OCI-LY1 (cell line): ENCODE data around the gene FZD1.

Experiments
- H2AFZ ChIP-seq: fragments of 200-600 bp; sonication (generic), shearing (Covaris generic); 2 replicates; pipeline ENCODE4 v1.6.0; 2014; ENCODE audit warnings: antibody characterized with exemption, mild to moderate bottlenecking, low read length
- H3F3A ChIP-seq: fragments of 200-600 bp; sonication (generic), shearing (Covaris generic); 2 replicates; pipeline ENCODE4 v1.6.0; 2014; ENCODE audit warnings: mild to moderate bottlenecking, antibody characterized with exemption, low read length, moderate library complexity; ENCODE audit not compliant: insufficient read depth
- H3K27ac ChIP-seq: fragments of 200-600 bp; sonication (generic); 2 replicates; pipeline ENCODE4 v1.5.1; 2014; ENCODE audit warnings: low read length, mixed run types, mild to moderate bottlenecking, low read depth; ENCODE audit not compliant: poor library complexity, severe bottlenecking
- H3K27me3 ChIP-seq: fragments of 200-600 bp; sonication (generic); 2 replicates; pipeline ENCODE4 v1.6.0; 2014; ENCODE audit warnings: antibody characterized with exemption, mild to moderate bottlenecking, low read length, moderate library complexity; ENCODE audit not compliant: insufficient read depth
- H3K36me3 ChIP-seq: fragments of 200-600 bp; sonication (generic); 2 replicates; pipeline ENCODE4 v1.6.1; 2014; ENCODE audit warnings: mild to moderate bottlenecking, antibody characterized with exemption, low read length, moderate library complexity, mixed read lengths; ENCODE audit not compliant: insufficient read depth
- H3K4me1 ChIP-seq: fragments of 200-600 bp; sonication (generic); 2 replicates; pipeline ENCODE4 v1.5.1; 2014; ENCODE audit warnings: mild to moderate bottlenecking, low read length, moderate library complexity; ENCODE audit not compliant: insufficient read depth, severe bottlenecking
- H3K4me2 ChIP-seq: fragments of 200-600 bp; sonication (generic), shearing (Covaris generic); 2 replicates; pipeline ENCODE4 v1.6.1; 2014; ENCODE audit warnings: low read length
- H3K4me3 ChIP-seq: fragments of 200-600 bp; sonication (generic); 2 replicates; pipeline ENCODE4 v1.5.1; 2014; ENCODE audit warnings: low read length, low read depth, mild to moderate bottlenecking, mixed read lengths; ENCODE audit not compliant: poor library complexity, severe bottlenecking
- H3K79me2 ChIP-seq: fragments of 200-600 bp; shearing (Covaris generic); 2 replicates; pipeline ENCODE4 v1.6.1; 2016; ENCODE audit warnings: mixed run types, low read length, mixed read lengths; ENCODE audit not compliant: insufficient read depth
- H3K9ac ChIP-seq: fragments of 200-600 bp; sonication (generic), shearing (Covaris generic); 2 replicates; pipeline ENCODE4 v1.6.1; 2014; ENCODE audit warnings: mild to moderate bottlenecking, low read length, mixed read lengths
- H3K9me2 ChIP-seq: fragments of 200-600 bp; sonication (generic), shearing (Covaris generic); 2 replicates; pipeline ENCODE4 v1.6.1; 2014; ENCODE audit warnings: low read depth, mild to moderate bottlenecking, low read length, mixed read lengths
- H3K9me3 ChIP-seq: fragments of 200-600 bp; shearing (Covaris generic); 2 replicates; pipeline ENCODE4 v1.6.1; 2014; ENCODE audit warnings: low read length, mixed read lengths
- H4K20me1 ChIP-seq: fragments of 200-600 bp; sonication (generic), shearing (Covaris generic); 2 replicates; pipeline ENCODE4 v1.6.0; 2016; ENCODE audit warnings: mild to moderate bottlenecking, low read length; ENCODE audit not compliant: insufficient read depth
- CTCF ChIP-seq: fragments of 200-600 bp; sonication (generic), shearing (Covaris generic); IDR thresholded peaks from 2 replicates; pipeline ENCODE4 v1.5.1; 2017; ENCODE audit warnings: mild to moderate bottlenecking, antibody characterized with exemption, low read length, moderate library complexity, mixed read lengths
- EZH2 ChIP-seq: fragments of 200-600 bp; sonication (generic), shearing (Covaris generic); IDR thresholded peaks from 2 replicates; pipeline ENCODE4 v1.8.0; 2017; ENCODE audit warnings: borderline replicate concordance, mixed run types, mild to moderate bottlenecking, antibody characterized with exemption, low read length, moderate library complexity, mixed read lengths

Gene FZD1

DNA sequence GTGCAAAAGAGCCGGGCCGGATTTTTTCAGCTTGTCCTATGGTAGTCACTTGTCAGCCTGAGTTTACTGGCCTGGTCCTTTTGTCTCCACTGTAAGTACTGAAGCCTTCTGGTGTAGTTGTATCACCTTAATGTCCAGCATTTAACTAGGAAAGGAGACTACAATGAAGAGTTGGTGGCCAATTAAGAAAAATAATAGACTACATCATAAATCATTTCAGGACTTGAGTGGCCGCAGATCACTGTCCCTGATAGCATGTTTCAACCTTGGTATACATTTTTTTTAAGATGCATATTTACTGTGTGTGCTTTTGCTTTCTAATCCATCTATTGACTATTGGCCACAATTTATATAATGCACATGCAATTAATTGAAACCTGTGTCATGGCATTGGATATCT is 6.1 kb downstream of the FZD1 start:
- Histone ChIP-seq H3K4me2 (no peak overlapping the region), H3K9me2 (no peaks in the 10 kb centered on the region), H3K4me3 (no peak overlapping the region), H3K9ac (no peak overlapping the region), H3K79me2 (no peaks in the 10 kb centered on the region), H2AFZ (no peak overlapping the region), H3K27ac (no peak overlapping the region), H3K9me3 (no peaks in the 10 kb centered on the region), H3K4me1 (peaks cover 4% of the 10 kb centered on the region), H3K27me3 (no peaks in the 10 kb centered on the region), H3K36me3 (no peaks in the 10 kb centered on the region), H3F3A (no peaks in the 10 kb centered on the region), H4K20me1 (no peaks in the 10 kb centered on the region)
- no peak for TF ChIP-seq EZH2
- no peak for TF ChIP-seq CTCF

GRCh38 chr7:91276909-91277308 is 12.7 kb downstream of the FZD1 start:
- Histone ChIP-seq H3K9me3 (no peaks in the 10 kb centered on the region), H3K9ac (no peak overlapping the region), H3K36me3 (no peaks in the 10 kb centered on the region), H4K20me1 (no peaks in the 10 kb centered on the region), H3K9me2 (no peaks in the 10 kb centered on the region), H3K27me3 (no peaks in the 10 kb centered on the region), H3K4me3 (no peak overlapping the region), H3K27ac (no peak overlapping the region), H3K4me2 (no peak overlapping the region), H3F3A (no peaks in the 10 kb centered on the region), H3K79me2 (no peaks in the 10 kb centered on the region), H3K4me1 (no peaks in the 10 kb centered on the region), H2AFZ (no peak overlapping the region)
- no peak for TF ChIP-seq EZH2
- no peak for TF ChIP-seq CTCF

DNA sequence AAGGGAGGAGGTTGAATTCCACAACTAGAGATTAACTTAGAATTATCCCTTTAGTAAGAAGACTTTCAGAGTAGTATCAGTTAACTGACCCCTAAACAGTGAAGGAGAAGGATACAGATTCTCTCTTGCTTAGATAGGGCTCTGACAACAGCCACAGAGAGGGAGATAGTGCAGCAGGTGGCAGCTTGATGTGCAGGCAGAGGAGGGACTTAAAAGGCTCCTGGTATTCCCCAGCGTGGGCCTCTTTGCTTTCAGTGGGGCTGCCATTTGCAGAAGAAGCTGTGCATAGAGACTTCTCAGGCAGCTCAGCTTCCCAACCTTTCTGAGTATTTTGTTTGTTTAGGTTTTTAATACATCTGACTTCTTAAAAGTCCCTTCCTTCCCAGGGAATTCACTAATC is 16.0 kb downstream of the FZD1 start:
- no peak overlapping the region for H3K4me2 ChIP-seq
- TF ChIP-seq CTCF: no peak
- no peak for TF ChIP-seq EZH2

More for the DNA sequence above, 16.0 kb downstream of the FZD1 start:
- Histone ChIP-seq H3K4me3 (no peak overlapping the region), H4K20me1 (no peaks in the 10 kb centered on the region), H3K4me1 (no peaks in the 10 kb centered on the region), H3F3A (no peaks in the 10 kb centered on the region), H3K9ac (no peak overlapping the region), H3K27me3 (no peaks in the 10 kb centered on the region), H3K36me3 (no peaks in the 10 kb centered on the region), H3K27ac (no peak overlapping the region), H3K9me3 (no peaks in the 10 kb centered on the region), H3K9me2 (no peaks in the 10 kb centered on the region), H3K79me2 (no peaks in the 10 kb centered on the region), H2AFZ (no peak overlapping the region)
